HK-2 (cell line): ENCODE measurements around the gene MPRIP.

Experiments
- DNase-seq: peaks from one replicate; pipeline ENCODE4 v3.0.0-alpha.2; 2018; ENCODE audit not compliant: unreplicated experiment

MPRIP gene

DNA sequence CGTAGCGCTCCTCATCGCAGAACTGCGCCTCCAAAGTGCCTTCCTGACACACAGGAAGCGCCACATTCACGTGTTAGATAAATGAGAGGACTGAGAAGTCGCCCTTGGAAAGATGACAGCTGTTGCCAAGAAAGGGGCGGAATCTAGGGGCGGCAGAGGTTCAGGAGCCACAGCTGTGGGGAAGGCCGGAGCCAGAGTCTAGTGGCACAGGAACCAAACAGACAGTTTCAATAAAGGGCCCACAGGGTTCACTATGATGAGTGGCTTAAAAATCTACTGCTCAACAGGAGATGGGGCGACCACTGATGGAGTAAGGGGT is 190.0 kb downstream of the MPRIP start:
- no peak for DNase-seq

DNA sequence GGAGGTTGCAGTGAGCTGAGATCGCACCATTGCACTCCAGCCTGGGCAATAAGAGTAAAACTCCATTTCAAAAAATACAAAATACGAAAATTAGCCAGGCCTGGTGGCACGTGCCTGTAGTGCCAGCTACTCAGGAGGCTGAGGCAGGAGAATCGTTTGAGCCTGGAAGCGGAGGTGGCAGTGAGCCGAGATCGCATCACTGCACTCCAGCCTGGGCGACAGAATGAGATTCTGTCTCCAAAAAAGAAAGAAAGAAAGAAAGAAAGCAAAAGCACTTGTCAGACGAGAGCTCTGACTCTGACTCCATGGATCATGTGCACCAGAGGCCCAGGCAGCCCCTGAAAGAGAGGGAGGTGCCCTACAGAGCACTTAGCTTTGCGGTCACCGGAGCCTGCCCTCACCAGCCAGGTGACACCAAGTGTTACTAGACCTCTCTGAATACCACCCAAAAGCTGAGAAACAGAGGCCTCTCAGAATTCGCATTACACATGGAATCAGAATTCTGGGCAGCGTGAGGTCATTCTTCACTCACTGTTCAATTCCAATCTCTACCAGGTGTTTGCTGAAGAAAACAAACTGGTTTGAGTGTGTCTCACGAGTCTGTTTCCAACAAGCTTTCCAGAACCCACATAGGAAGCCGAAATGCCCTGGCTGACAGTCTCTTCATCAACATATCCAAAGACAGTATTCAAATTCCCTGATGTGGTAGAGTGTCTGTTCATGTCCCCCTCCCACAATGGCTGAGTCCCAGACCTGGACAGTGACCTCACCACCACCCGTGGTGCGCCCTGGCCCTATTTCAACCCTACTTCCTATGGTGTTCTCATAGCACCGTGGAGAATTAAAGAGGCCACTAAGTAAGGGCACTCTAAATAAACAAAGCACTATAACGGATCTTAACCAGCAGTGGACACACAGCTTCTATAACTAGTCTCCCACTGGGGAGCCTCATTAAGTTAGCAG is 193.2 kb downstream of the MPRIP start:
- DNase-seq, result peak; percentile 54

DNA sequence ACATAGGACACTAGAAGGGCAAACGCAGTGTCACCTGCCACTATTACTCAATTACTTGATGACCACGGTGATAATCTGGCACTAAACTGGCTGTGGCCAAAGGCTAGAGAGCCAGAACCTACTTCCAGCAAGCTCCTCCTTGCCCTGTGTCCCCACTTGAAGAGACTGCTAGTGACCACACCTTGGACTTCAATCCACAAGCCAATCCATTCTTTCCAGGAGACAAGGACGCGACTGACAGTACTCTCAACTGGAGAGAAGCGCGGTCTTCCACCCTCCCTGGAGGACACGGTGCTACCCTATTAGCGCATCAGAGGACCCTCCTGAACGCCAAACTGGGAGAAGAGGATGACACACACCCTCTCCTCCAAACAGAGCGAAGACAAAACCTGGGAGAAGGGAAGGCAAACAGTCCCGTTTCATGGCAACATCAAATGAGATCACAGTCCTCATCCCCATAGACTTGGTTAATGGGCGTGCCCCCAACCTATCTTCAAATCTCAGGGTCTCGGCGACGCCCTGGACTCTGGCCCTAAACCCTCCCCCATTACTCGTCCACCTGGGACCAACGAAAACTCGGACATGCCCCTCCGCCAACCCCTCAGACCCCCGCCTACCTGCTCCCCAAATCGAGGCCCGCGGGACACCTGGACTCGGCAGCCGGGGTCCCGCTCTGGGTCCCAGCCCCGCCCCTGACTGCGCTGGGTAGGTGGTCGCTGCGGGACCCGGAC is 194.2 kb downstream of the MPRIP start:
- peak; percentile 28 for DNase-seq

DNA sequence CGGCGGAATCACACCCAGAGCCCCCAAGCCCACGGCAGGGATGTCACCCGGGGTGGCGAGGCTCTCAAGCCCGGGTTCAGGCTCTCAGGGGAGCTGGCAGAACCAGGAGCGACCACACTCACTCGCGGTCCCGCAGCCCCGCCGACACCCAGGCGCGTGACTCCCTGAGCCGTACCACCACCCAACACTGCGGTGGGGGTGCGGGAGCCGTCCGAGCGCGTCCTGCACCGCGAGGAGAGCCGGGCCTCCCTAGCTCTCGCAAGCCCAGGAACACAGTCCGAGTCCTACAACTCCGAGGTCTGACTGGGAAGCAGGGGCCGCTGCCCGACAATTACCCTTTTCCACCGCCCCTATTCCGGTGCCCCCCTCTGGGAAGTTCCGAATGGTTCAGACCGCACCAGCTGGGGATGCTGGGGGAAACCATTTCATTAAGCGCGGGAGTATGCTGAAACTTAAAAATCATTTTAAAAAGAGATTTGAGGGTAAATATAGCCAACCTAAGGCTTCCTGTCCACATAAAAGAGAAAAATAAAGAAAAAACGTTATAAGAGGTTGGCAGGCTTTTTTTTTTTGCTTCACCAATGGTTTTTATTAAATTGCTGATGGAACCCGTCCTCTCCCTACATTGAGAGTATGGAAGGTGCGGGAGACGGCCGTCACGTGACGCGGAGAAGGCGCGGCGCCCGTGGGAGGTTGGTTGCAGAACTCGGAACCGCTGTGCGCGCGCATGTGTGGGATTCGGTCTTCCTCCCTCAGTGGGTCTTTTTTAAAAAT is 195.0 kb downstream of the MPRIP start, which contains the start of gene FLCN:
FLCN (minus strand) TSS at position 143 of the 774 bp plus-strand sequence. CDS start 9,031 bp downstream, outside the sequence.
- peak; percentile 83 for DNase-seq

DNA sequence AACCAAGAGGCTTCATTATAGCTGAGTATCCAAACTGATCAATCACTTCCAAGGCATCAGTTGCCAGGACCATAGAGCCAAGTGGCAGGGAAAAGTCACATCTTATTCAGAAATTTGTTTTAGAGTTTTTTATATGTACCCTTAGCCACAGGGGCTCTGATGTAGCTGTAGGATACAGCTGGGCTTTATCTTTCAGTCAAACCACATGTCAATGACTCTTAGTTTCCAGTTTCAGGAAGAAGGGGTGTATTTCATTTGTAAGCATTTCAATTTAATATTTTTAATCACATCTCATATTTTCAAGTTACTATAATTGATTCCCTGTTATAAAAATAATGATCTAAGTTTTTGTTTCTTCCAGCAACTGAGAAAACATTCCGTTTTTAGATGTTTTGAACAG is 197.6 kb downstream of the MPRIP start:
- DNase-seq, result no peak

DNA sequence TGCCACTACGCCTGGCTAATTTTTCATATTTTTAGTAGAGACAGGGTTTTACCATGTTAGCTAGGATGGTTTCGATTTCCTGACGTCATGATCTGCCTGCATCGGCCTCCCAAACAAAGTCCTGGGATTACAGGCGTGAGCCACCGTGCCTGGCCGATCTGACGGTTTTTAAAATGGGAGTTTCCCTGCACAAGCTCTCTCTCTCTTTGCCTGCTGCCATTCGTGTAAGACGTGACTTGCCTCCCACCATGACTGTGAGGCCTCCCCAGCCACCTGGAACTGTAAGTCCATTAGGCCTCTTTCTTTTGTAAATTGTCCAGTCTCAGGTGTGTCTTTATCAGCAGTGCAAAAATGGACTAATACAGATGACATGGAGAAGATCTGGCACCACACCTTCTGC is 199.4 kb downstream of the MPRIP start:
- DNase-seq, result no peak

DNA sequence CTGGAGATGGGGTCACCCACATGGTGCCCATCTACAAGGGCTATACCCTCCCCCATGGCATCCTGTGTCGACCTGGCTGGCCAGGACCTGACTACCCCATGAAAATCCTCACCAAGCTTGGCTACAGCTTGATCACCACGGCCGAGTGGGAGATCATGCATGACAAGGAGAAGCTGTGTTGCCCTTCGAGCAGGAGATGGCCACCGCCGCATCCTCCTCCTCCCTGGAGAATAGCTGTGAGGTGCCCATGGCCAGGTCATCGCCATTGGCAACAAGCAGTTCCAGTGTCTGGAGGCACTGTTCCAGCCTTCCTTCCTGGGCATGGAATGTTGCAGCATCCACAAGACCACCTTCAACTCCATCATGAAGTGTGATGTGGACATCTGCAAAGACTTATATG is 200.0 kb downstream of the MPRIP start:
- DNase-seq, result no peak
